Panc1 (cell line): ENCODE data around the gene SCNN1G. TPM values are rescaled to one million over a fixed set of nuclear protein-coding genes. Genes with fewer than 3 reads are reported as not detected.

Source experiments
- ATAC-seq: fragments of 200-7000 bp; cut with Tn5 transposase; 2 replicates; pipeline ENCODE4 v1.9.1; 2020; ENCODE audit warnings: mild to moderate bottlenecking, moderate library complexity
- BruUV-seq: library from RNA; stranded (reverse); fragments of 400-500 nt; replicated peaks from 2 replicates; lab custom pipeline; 2021; lab: Mats Ljungman, UMichigan
- CTCF ChIA-PET: fragments of 300-600 bp; sonication (Branson Sonifier 250); formaldehyde crosslinking; loops from one replicate; lab custom pipeline; 2022; ENCODE audit warnings: antibody characterized with exemption; lab: Charles Lee
- POLR2A ChIA-PET: fragments of 300-600 bp; sonication (Branson Sonifier 250); formaldehyde crosslinking; loops from one replicate; lab custom pipeline; 2022; ENCODE audit warnings: antibody characterized with exemption; lab: Charles Lee
- DNase-seq: peaks from one replicate; pipeline ENCODE4 v3.0.0-alpha.2; 2010; ENCODE audit warnings: low read depth, low spot score
- H3K27ac ChIP-seq: 2 replicates; pipeline ENCODE4 v1.5.1; 2011; ENCODE audit warnings: mild to moderate bottlenecking, low read length, inconsistent platforms
- H3K27me3 ChIP-seq: fragments of 200-500 bp; sonication (Bioruptor generic); 2 replicates; pipeline ENCODE4 v1.6.0; 2014; ENCODE audit warnings: low read length, inconsistent platforms; ENCODE audit not compliant: control insufficient read depth, insufficient read depth
- H3K36me3 ChIP-seq: fragments of 200-500 bp; sonication (Bioruptor generic); 2 replicates; pipeline ENCODE4 v1.5.1; 2014; ENCODE audit warnings: inconsistent platforms, mild to moderate bottlenecking, low read length, moderate library complexity; ENCODE audit not compliant: control insufficient read depth, insufficient read depth
- H3K4me1 ChIP-seq: 2 replicates; pipeline ENCODE4 v1.5.1; 2011; ENCODE audit warnings: inconsistent platforms, mild to moderate bottlenecking, low read length, moderate library complexity; ENCODE audit not compliant: control insufficient read depth, insufficient read depth
- H3K4me3 ChIP-seq, 2 experiments: 2 replicates each; pipeline ENCODE4 v1.5.1; 2011 to 2012; ENCODE audit warnings: low read depth in 2 of 2, low read length in 2 of 2, mild to moderate bottlenecking in 2 of 2, inconsistent platforms in 1 of 2, moderate library complexity in 1 of 2
- H3K9me3 ChIP-seq: fragments of 200-500 bp; sonication (Bioruptor generic); 2 replicates; pipeline ENCODE4 v1.5.1; 2014; ENCODE audit warnings: low read depth, mild to moderate bottlenecking, inconsistent platforms, low read length, moderate library complexity; ENCODE audit not compliant: control insufficient read depth, insufficient read depth
- POLR2AphosphoS5 ChIP-seq: IDR thresholded peaks from 2 replicates; pipeline ENCODE4 v1.6.1; 2012; ENCODE audit warnings: mild to moderate bottlenecking, low read depth, low read length, moderate library complexity
- SIN3A ChIP-seq: IDR thresholded peaks from 2 replicates; pipeline ENCODE4 v1.6.1; 2012; ENCODE audit warnings: low read depth, mild to moderate bottlenecking, low read length, moderate library complexity, borderline replicate concordance; ENCODE audit not compliant: insufficient read depth
- TCF7L2 ChIP-seq: IDR thresholded peaks from 2 replicates; pipeline ENCODE4 v1.6.1; 2011; ENCODE audit warnings: mild to moderate bottlenecking, low read depth, low read length, inconsistent platforms
- in situ Hi-C: cut with HindIII; loops from 2 replicates; pipeline ENCODE4 v1.10.0; 2016; ENCODE audit warnings: low sequenced_read_pairs, low pct_unique_long_range_greater_than_20kb
- intact Hi-C: fragments of 100-400 bp; cut with micrococcal nuclease; formaldehyde crosslinking; loops from one replicate; pipeline ENCODE4 v1.10.0; 2022; ENCODE audit not compliant: unreplicated experiment
- total RNA-seq: library from RNA; stranded (reverse); gene quantifications from one replicate; pipeline ENCODE4 v1.2.1, GENCODE V29; 2021; ENCODE audit not compliant: unreplicated experiment
- TF ChIP-seq, protein P1 (sequence below), 2 experiments: IDR thresholded peaks; 2 replicates each; pipeline ENCODE4 v1.6.1; 2011 to 2012; ENCODE audit warnings: low read depth in 2 of 2, control low read depth in 1 of 2, low read length in 1 of 2, mild to moderate bottlenecking in 1 of 2, moderate library complexity in 1 of 2; ENCODE audit not compliant: insufficient read depth in 1 of 2
- TF ChIP-seq, protein P2 (sequence below): fragments of 450-650 bp; IDR thresholded peaks from 2 replicates; pipeline ENCODE4 v1.5.1; 2017; ENCODE audit warnings: mild to moderate bottlenecking

The SCNN1G gene
- total RNA-seq, 1 experiment from 2014 or later = 3.4 TPM

DNA sequence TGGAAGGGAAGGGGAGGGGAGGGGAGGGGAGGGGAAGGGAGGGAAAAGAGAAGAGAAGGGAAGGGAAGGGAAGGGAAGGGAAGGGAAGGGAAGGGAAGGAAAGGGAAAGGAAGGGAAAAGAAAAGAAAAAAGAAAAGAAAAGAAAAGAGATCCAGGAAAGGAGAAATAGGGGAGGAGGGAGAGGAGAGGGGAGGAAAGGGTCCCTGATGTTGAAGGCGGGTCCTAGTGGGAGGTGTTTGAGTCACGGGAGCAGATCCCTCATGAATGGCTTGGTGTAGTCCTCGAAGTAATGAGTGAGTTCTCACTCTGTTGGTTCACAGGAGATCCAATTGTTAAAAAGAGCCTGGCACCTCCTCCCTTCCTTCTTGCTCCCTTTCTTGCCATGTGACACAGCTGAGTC, 26.4 kb upstream of the SCNN1G start:
- intact Hi-C loops (no loop called here), in situ Hi-C loops (no loop called here)
- Histone ChIP-seq H3K9me3 (no peaks in the 10 kb centered on the region), H3K4me3 (no peak overlapping the region), H3K27me3 (peaks cover 3% of the 10 kb centered on the region; the same call in 1 of the 2 replicates), H3K36me3 (no peaks in the 10 kb centered on the region), H3K4me1 (no peaks in the 10 kb centered on the region), H3K27ac (no peak overlapping the region)
- ATAC-seq = no peak
- no TSS peak for BruUV-seq
- ChIA-PET CTCF (interaction anchor here (0.7 kb wide), 1 partner anchor 1046 kb away, joined by 4 read pairs; no protein-coding TSS in a partner anchor), POLR2A (no interaction called here)
- no peak for DNase-seq
- TF ChIP-seq, protein P1, sequence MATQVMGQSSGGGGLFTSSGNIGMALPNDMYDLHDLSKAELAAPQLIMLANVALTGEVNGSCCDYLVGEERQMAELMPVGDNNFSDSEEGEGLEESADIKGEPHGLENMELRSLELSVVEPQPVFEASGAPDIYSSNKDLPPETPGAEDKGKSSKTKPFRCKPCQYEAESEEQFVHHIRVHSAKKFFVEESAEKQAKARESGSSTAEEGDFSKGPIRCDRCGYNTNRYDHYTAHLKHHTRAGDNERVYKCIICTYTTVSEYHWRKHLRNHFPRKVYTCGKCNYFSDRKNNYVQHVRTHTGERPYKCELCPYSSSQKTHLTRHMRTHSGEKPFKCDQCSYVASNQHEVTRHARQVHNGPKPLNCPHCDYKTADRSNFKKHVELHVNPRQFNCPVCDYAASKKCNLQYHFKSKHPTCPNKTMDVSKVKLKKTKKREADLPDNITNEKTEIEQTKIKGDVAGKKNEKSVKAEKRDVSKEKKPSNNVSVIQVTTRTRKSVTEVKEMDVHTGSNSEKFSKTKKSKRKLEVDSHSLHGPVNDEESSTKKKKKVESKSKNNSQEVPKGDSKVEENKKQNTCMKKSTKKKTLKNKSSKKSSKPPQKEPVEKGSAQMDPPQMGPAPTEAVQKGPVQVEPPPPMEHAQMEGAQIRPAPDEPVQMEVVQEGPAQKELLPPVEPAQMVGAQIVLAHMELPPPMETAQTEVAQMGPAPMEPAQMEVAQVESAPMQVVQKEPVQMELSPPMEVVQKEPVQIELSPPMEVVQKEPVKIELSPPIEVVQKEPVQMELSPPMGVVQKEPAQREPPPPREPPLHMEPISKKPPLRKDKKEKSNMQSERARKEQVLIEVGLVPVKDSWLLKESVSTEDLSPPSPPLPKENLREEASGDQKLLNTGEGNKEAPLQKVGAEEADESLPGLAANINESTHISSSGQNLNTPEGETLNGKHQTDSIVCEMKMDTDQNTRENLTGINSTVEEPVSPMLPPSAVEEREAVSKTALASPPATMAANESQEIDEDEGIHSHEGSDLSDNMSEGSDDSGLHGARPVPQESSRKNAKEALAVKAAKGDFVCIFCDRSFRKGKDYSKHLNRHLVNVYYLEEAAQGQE (IDR thresholded peaks at IDR 0.05; ENCODE audit: insufficient read depth in 1 of 2, low read depth in 2 of 2, low read length in 1 of 2) = no peak
- TF ChIP-seq, protein P2, sequence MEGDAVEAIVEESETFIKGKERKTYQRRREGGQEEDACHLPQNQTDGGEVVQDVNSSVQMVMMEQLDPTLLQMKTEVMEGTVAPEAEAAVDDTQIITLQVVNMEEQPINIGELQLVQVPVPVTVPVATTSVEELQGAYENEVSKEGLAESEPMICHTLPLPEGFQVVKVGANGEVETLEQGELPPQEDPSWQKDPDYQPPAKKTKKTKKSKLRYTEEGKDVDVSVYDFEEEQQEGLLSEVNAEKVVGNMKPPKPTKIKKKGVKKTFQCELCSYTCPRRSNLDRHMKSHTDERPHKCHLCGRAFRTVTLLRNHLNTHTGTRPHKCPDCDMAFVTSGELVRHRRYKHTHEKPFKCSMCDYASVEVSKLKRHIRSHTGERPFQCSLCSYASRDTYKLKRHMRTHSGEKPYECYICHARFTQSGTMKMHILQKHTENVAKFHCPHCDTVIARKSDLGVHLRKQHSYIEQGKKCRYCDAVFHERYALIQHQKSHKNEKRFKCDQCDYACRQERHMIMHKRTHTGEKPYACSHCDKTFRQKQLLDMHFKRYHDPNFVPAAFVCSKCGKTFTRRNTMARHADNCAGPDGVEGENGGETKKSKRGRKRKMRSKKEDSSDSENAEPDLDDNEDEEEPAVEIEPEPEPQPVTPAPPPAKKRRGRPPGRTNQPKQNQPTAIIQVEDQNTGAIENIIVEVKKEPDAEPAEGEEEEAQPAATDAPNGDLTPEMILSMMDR = no peak
- TF ChIP-seq POLR2AphosphoS5 (no peak), SIN3A (no peak), TCF7L2 (no peak)

GRCh38 chr16:23156946-23157460, 25.5 kb upstream of the SCNN1G start:
- no peaks in the 10 kb centered on the region for H3K36me3 ChIP-seq
- H3K27me3 ChIP-seq = peaks cover 3% of the 10 kb centered on the region; the same call in 1 of the 2 replicates
- intact Hi-C loops = no loop called here
- ATAC-seq (no peak), DNase-seq (no peak)
- POLR2A ChIA-PET = interaction anchor here (0.6 kb wide), 1 partner anchor 264 kb away, joined by 10 read pairs; no protein-coding TSS in a partner anchor
- H3K9me3 ChIP-seq = no peaks in the 10 kb centered on the region
- in situ Hi-C loops = no loop called here
- CTCF ChIA-PET = interaction anchor here (0.7 kb wide), 1 partner anchor 1047 kb away, joined by 4 read pairs; no protein-coding TSS in a partner anchor
- no peak overlapping the region for H3K4me3 ChIP-seq
- BruUV-seq = no TSS peak
- H3K27ac ChIP-seq = no peak overlapping the region
- TF ChIP-seq, protein P1 (IDR thresholded peaks at IDR 0.05; ENCODE audit: insufficient read depth in 1 of 2, low read depth in 2 of 2, low read length in 1 of 2) = no peak
- TF ChIP-seq TCF7L2 (no peak), POLR2AphosphoS5 (no peak), SIN3A (no peak)
- TF ChIP-seq, protein P2 = no peak
- no peaks in the 10 kb centered on the region for H3K4me1 ChIP-seq
